ENCODE results near the gene TRIP12.
"Not testable (repeated sequence)": the region's sequence is repeated elsewhere in the genome, so short reads cannot be mapped to it uniquely, and the experiment has no call there.

TRIP12 gene

GRCh38 chr2:229873123-229873581 is 48.7 kb downstream of the TRIP12 start:
- DNase-seq = peak; percentile 51

- no peak for DNase-seq
These were observed 50.7 kb downstream of the TRIP12 start for GRCh38 chr2:229870903-229871656.

- DNase-seq = no peak
These were observed 52.6 kb downstream of the TRIP12 start for GRCh38 chr2:229869226-229869625.

- DNase-seq = no peak
These were observed 53.0 kb downstream of the TRIP12 start for GRCh38 chr2:229868794-229869193.

GRCh38 chr2:229865033-229865432 is 56.8 kb downstream of the TRIP12 start:
- DNase-seq = no peak

GRCh38 chr2:229861431-229861830 is 60.4 kb downstream of the TRIP12 start:
- DNase-seq = no peak

GRCh38 chr2:229860334-229860733 is 61.5 kb downstream of the TRIP12 start:
- no peak for DNase-seq

GRCh38 chr2:229858351-229858750 is 63.5 kb downstream of the TRIP12 start:
- no peak for DNase-seq

GRCh38 chr2:229857634-229858033 is 64.2 kb downstream of the TRIP12 start:
- no peak for DNase-seq

- DNase-seq = peak; percentile 61
These were observed 65.4 kb downstream of the TRIP12 start for GRCh38 chr2:229856413-229856812.

- no peak for DNase-seq
These were observed 66.7 kb downstream of the TRIP12 start for GRCh38 chr2:229855116-229855515.

- DNase-seq = peak; percentile 91
These were observed 69.2 kb downstream of the TRIP12 start for GRCh38 chr2:229852565-229852964.

- DNase-seq = peak; percentile 84
These were observed 69.9 kb downstream of the TRIP12 start for GRCh38 chr2:229851870-229852269.

- not testable (repeated sequence) for DNase-seq
These were observed 71.2 kb downstream of the TRIP12 start for GRCh38 chr2:229850355-229851275.

GRCh38 chr2:229849073-229849472 is 72.7 kb downstream of the TRIP12 start:
- DNase-seq = no peak

- no peak for DNase-seq
These were observed 78.2 kb downstream of the TRIP12 start for GRCh38 chr2:229843613-229844012.

GRCh38 chr2:229838729-229839128 is 83.1 kb downstream of the TRIP12 start:
- no peak for DNase-seq

- no peak for DNase-seq
These were observed 85.0 kb downstream of the TRIP12 start for GRCh38 chr2:229836847-229837246.

GRCh38 chr2:229835596-229836283 is 86.1 kb downstream of the TRIP12 start:
- DNase-seq = peak; percentile 39

GRCh38 chr2:229834368-229834767 is 87.4 kb downstream of the TRIP12 start:
- not testable (repeated sequence) for DNase-seq

- DNase-seq = no peak
These were observed 89.3 kb downstream of the TRIP12 start for GRCh38 chr2:229832510-229832898.

GRCh38 chr2:229831805-229832509 is 89.9 kb downstream of the TRIP12 start:
- DNase-seq = no peak

- no peak for DNase-seq
These were observed 96.3 kb downstream of the TRIP12 start for GRCh38 chr2:229825476-229825875.
